GM12873 (cell line): Measurements from ENCODE around the gene KIAA0586.
A peak's percentile ranks its signal among the peaks of the same experiment; 100 is the strongest.

Experiments
- TF ChIP-seq, protein P1 (sequence below): IDR thresholded peaks from 2 replicates; pipeline ENCODE4 v1.5.1; 2012; ENCODE audit warnings: low read depth, mild to moderate bottlenecking, moderate library complexity, low read length, control low read depth; ENCODE audit not compliant: insufficient read depth; ENCODE audit errors: missing control alignments

The KIAA0586 gene

GRCh38 chr14:58488550-58488949 is 61.0 kb downstream of the KIAA0586 start:
- TF ChIP-seq, protein P1, sequence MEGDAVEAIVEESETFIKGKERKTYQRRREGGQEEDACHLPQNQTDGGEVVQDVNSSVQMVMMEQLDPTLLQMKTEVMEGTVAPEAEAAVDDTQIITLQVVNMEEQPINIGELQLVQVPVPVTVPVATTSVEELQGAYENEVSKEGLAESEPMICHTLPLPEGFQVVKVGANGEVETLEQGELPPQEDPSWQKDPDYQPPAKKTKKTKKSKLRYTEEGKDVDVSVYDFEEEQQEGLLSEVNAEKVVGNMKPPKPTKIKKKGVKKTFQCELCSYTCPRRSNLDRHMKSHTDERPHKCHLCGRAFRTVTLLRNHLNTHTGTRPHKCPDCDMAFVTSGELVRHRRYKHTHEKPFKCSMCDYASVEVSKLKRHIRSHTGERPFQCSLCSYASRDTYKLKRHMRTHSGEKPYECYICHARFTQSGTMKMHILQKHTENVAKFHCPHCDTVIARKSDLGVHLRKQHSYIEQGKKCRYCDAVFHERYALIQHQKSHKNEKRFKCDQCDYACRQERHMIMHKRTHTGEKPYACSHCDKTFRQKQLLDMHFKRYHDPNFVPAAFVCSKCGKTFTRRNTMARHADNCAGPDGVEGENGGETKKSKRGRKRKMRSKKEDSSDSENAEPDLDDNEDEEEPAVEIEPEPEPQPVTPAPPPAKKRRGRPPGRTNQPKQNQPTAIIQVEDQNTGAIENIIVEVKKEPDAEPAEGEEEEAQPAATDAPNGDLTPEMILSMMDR: no peak

DNA sequence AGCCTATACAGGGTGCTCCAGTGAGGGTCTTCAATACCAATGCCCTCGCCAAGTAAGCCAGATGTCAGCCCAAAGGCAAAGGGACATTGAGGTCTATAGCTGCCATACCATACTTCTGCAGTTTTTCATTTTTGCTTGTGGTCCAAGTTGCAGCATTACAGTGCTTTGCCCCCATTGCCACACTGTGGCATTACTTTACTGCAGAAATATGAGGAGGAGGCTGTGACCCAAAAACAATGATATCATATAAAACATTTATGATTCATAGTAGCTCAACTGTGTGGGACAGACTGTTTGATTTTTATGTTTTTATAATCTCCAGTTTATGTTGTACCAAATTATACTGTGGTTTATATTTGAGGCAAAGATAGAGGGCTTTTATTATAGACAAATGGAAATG is 64.1 kb downstream of the KIAA0586 start:
- TF ChIP-seq, protein P1: no peak

- TF ChIP-seq, protein P1: no peak
Measured at GRCh38 chr14:58492044-58492443, 64.5 kb downstream of the KIAA0586 start.

- TF ChIP-seq, protein P1: peak; percentile 78
Measured at GRCh38 chr14:58501214-58501816, 73.8 kb downstream of the KIAA0586 start.

GRCh38 chr14:58513272-58513671 is 85.8 kb downstream of the KIAA0586 start:
- TF ChIP-seq, protein P1: no peak

DNA sequence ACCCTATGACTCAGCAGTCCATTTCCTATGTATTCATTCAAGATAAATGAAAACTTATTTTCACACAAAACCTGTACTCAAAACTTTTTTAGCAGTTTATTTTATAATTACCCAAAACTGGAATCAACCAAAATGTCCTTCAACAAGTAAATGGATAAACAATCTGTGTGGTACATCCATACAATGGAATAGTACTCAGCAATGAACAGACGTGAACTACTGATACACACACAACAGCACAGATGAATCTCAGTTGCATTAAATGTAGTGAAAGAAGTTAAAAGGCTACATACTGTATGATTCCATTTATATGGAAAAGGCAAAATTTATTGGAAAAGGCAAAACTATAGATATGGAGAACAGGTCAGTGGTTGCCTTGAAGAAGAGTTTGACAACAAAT is 90.1 kb downstream of the KIAA0586 start:
- TF ChIP-seq, protein P1: no peak

GRCh38 chr14:58533446-58533845 is 105.9 kb downstream of the KIAA0586 start:
- TF ChIP-seq, protein P1: no peak
